B cell (primary cell): ENCODE results near the gene DGCR6. TPM values are rescaled to one million over a fixed set of nuclear protein-coding genes. Genes with fewer than 3 reads are reported as not detected.
"Not testable (repeated sequence)": the region's sequence is repeated elsewhere in the genome, so short reads cannot be mapped to it uniquely, and the experiment has no call there.

Source experiments
- ATAC-seq: fragments of 200-7000 bp; cut with Tn5 transposase; one replicate; pipeline ENCODE4 v1.10.0; 2021; ENCODE audit warnings: low read depth, mild to moderate bottlenecking, moderate number of reproducible peaks, moderate library complexity
- CTCF ChIA-PET: fragments of 350-600 bp; sonication (Branson Sonifier 250); formaldehyde crosslinking; loops from one replicate; lab custom pipeline; 2021; ENCODE audit warnings: antibody characterized with exemption, inconsistent platforms; lab: Charles Lee
- POLR2A ChIA-PET: fragments of 350-600 bp; sonication (Branson Sonifier 250); formaldehyde crosslinking; loops from one replicate; lab custom pipeline; 2021; ENCODE audit warnings: antibody characterized with exemption; lab: Charles Lee
- DNase-seq: peaks from one replicate; pipeline ENCODE4 v3.0.0; 2013
- H2AFZ ChIP-seq: 2 replicates; pipeline ENCODE4 v1.6.1; 2012; ENCODE audit warnings: mild to moderate bottlenecking, low read depth, low read length; ENCODE audit not compliant: insufficient read depth, poor library complexity, severe bottlenecking
- H3K27ac ChIP-seq, 2 donors: 1 replicate in 1 of 2; 2 replicates in 1 of 2; pipeline ENCODE4 v1.5.1; 2012 to 2013; ENCODE audit warnings: low read length in 2 of 2, mild to moderate bottlenecking in 2 of 2, moderate library complexity in 1 of 2
- H3K27me3 ChIP-seq, 4 experiments: fragments of 200-600 bp in 1 of 4; sonication (generic) in 1 of 4; replicated peaks in 1 of 4; 1 replicate in 2 of 4; 2 replicates in 2 of 4; pipeline versions ENCODE4 v1.6.1 to v1.7.0; 2013 to 2016; ENCODE audit warnings: low read length in 3 of 4, mild to moderate bottlenecking in 2 of 4, mixed read lengths in 1 of 4, moderate library complexity in 1 of 4; ENCODE audit not compliant: insufficient read depth in 4 of 4, control insufficient read depth in 3 of 4; ENCODE audit errors: control extremely low read depth in 1 of 4
- H3K36me3 ChIP-seq, 2 experiments: replicated peaks in 1 of 2; 1 replicate in 1 of 2; 2 replicates in 1 of 2; pipeline versions ENCODE4 v1.6.1 to v1.7.1; 2013; ENCODE audit warnings: low read length in 1 of 2; ENCODE audit not compliant: insufficient read depth in 2 of 2, control insufficient read depth in 1 of 2; ENCODE audit errors: control extremely low read depth in 1 of 2, extremely low read depth in 1 of 2
- H3K4me1 ChIP-seq, 2 donors: fragments of 200-600 bp in 1 of 2; sonication (generic) in 1 of 2; 1 replicate in 1 of 2; 2 replicates in 1 of 2; pipeline versions ENCODE4 v1.5.1 to v1.6.1; 2013 to 2017; ENCODE audit warnings: low read length in 2 of 2; ENCODE audit not compliant: control insufficient read depth in 2 of 2, insufficient read depth in 2 of 2
- H3K4me2 ChIP-seq: replicated peaks from 2 replicates; pipeline ENCODE3; 2012; ENCODE audit warnings: mild to moderate bottlenecking, low read depth, low read length; ENCODE audit not compliant: poor library complexity, severe bottlenecking
- H3K4me3 ChIP-seq, 5 experiments: fragments of 200-600 bp in 1 of 5; sonication (generic) in 1 of 5; 1 replicate in 3 of 5; 2 replicates in 2 of 5; pipeline versions ENCODE4 v1.5.1 to v1.7.0; 2011 to 2016; ENCODE audit warnings: low read length in 4 of 5, mild to moderate bottlenecking in 4 of 5, low read depth in 2 of 5, control low read depth in 1 of 5, moderate library complexity in 1 of 5; ENCODE audit not compliant: insufficient read depth in 1 of 5; ENCODE audit errors: control extremely low read depth in 1 of 5, extremely low read depth in 1 of 5
- H3K79me2 ChIP-seq: fragments of 200-600 bp; sonication (generic); one replicate; pipeline ENCODE4 v1.6.0; 2016; ENCODE audit warnings: low read length; ENCODE audit not compliant: control insufficient read depth, insufficient read depth
- H3K9ac ChIP-seq: fragments of 200-600 bp; sonication (generic); 2 replicates; pipeline ENCODE4 v1.6.1; 2017; ENCODE audit warnings: mild to moderate bottlenecking, low read length, moderate library complexity
- H3K9me3 ChIP-seq, 3 donors: one replicate each; pipeline versions ENCODE4 v1.6.1 to v1.7.1; 2013; ENCODE audit warnings: low read length in 2 of 3; ENCODE audit not compliant: control insufficient read depth in 2 of 3, insufficient read depth in 1 of 3; ENCODE audit errors: control extremely low read depth in 1 of 3
- H4K20me1 ChIP-seq: 2 replicates; pipeline ENCODE4 v1.6.0; 2012; ENCODE audit warnings: mild to moderate bottlenecking, low read length; ENCODE audit not compliant: insufficient read depth, control insufficient read depth, poor library complexity, severe bottlenecking
- H3K27ac Mint-ChIP-seq: one replicate; pipeline ENCODE4 v1.8.0; 2021; ENCODE audit warnings: mixed read lengths
- H3K27me3 Mint-ChIP-seq: one replicate; pipeline ENCODE4 v1.8.0; 2021; ENCODE audit warnings: mixed read lengths
- H3K4me1 Mint-ChIP-seq: one replicate; pipeline ENCODE4 v1.8.0; 2021; ENCODE audit warnings: mixed read lengths
- H3K4me3 Mint-ChIP-seq: one replicate; pipeline ENCODE4 v1.8.0; 2021; ENCODE audit warnings: mixed read lengths
- H3K9me3 Mint-ChIP-seq: one replicate; pipeline ENCODE4 v1.8.0; 2022; ENCODE audit warnings: mixed read lengths; ENCODE audit not compliant: insufficient read depth
- WGBS: methylation state at CpG from one replicate; pipeline ENCODE4 v1.1.5; 2013; ENCODE audit warnings: missing lambda C conversion rate; ENCODE audit not compliant: insufficient coverage; 5-methylcytosine and 5-hydroxymethylcytosine counted together
- intact Hi-C: fragments of 100-400 bp; cut with micrococcal nuclease; formaldehyde crosslinking; loops from one replicate; pipeline ENCODE4 v1.10.0; 2022
- polyA plus RNA-seq: library from polyadenylated mRNA; depleted of rRNA; stranded (reverse); fragments of >200 nt; gene quantifications from 2 replicates; pipeline ENCODE4 v1.2.3, GENCODE V29; 2012
- total RNA-seq, 2 donors: library from RNA; stranded (reverse); fragments of 120-200 nt in 1 of 2; gene quantifications; 1 replicate in 1 of 2; 2 replicates in 1 of 2; pipeline versions ENCODE4 v1.2.3 to v1.2.4, GENCODE V29; 2013 to 2022

DGCR6 gene
- total and polyA plus RNA-seq, 2 donors (not counting 1 experiment from before 2014, with no cell fraction given) = 1.8 to 2.5 TPM

DNA sequence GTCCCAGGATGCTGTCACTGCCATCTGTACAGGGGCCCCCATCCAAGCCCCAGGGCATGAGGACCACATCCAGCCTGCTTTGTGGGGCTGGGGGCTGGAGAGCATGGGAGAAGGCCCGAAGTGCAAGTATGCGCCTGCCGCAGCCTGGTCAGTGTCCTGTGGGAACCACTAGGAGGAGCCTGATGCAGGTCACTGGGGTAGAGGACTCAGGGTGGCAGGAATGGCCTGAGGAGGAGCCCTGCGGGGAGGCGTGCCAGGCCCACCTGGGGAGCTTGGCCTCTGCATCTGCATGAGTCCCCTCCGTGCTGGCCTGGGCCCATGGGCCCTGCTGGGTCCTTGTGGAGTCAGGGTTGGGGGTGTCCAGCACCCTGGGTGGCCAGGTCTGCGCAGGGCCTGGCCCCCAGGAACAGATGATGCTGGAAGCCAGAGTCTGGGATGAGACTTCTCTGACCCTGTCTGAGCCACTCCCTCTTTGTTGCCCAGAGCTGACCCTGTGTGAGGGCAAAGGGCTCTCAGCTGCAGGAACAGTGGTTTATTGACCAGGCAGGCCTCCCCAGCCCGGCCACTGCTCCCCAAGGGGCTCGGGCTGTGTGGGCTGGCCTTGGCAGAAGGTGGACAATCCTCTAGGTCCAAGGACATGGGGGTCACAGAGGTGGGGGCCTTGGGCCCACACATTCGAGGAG, 6.3 kb downstream of the DGCR6 start:
- no CpG with 5 or more reads among the region's 10 CpGs for WGBS
- POLR2A ChIA-PET = not testable (repeated sequence)

DNA sequence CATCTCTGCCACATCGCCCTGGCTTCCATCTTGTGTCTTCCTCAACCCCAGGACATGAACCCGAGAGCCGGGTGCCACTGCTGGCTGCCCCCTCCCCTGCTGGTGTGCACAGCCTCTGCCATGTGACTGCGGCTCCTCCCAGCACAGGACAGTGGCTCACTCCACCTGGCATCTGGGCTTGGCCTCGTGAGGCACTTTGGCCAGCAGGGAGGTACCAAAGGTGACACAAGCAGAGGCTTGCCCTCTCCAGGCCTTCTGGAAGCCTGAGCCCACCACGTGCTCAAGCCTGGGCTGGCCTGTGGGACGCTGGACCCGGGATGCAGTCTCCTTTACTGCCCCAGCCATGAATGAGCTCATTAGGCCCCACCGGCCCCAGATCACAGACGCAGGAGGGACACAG, 8.4 kb downstream of the DGCR6 start:
- H3K9ac ChIP-seq, ATAC-seq, H3K4me1 Mint-ChIP-seq, DNase-seq, H3K4me2 ChIP-seq, H3K27ac Mint-ChIP-seq, H2AFZ ChIP-seq, H3K9me3 ChIP-seq, H3K27me3 Mint-ChIP-seq, H3K9me3 Mint-ChIP-seq, H3K27me3 ChIP-seq, H3K36me3 ChIP-seq, CTCF ChIA-PET, H3K79me2 ChIP-seq, H3K4me1 ChIP-seq, intact Hi-C loops, H4K20me1 ChIP-seq, H3K4me3 Mint-ChIP-seq, H3K27ac ChIP-seq, H3K4me3 ChIP-seq, POLR2A ChIA-PET: not testable (repeated sequence)
- no CpG with 5 or more reads among the region's 10 CpGs for WGBS

More for the DNA sequence above, 6.3 kb downstream of the DGCR6 start:
- ATAC-seq, H2AFZ ChIP-seq, CTCF ChIA-PET, H3K4me3 Mint-ChIP-seq, H3K27ac Mint-ChIP-seq, H3K4me2 ChIP-seq, H3K4me1 Mint-ChIP-seq, H3K27me3 ChIP-seq, H3K4me1 ChIP-seq, DNase-seq, H3K27ac ChIP-seq, intact Hi-C loops, H3K9ac ChIP-seq, H3K27me3 Mint-ChIP-seq, H3K9me3 Mint-ChIP-seq, H3K9me3 ChIP-seq, H3K36me3 ChIP-seq, H3K4me3 ChIP-seq, H4K20me1 ChIP-seq, H3K79me2 ChIP-seq: not testable (repeated sequence)

DNA sequence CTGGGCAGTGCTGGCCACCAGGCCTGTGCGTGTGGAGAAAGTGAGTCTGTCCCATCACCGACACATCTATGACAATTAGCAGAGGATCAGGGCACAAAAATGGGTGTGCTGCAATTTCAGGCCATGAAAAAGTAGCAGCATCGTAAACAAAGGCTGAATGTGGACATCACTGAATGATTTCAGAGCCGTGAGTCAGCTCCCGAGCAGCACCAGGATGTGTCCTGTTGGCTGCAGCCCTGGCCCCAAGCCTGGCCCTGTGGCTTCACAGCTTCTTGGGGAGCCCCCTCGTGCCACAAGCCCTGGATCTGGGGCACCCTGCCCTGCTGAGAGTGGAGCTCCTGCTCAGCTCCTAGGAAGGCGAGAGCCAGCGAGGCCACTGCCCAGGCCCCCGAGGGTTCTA, 9.4 kb downstream of the DGCR6 start:
- ATAC-seq, H3K4me3 Mint-ChIP-seq, H3K79me2 ChIP-seq, H3K27ac Mint-ChIP-seq, POLR2A ChIA-PET, CTCF ChIA-PET, intact Hi-C loops, H3K4me3 ChIP-seq, DNase-seq, H3K27ac ChIP-seq, H3K4me1 Mint-ChIP-seq, H3K36me3 ChIP-seq, H3K9ac ChIP-seq, H2AFZ ChIP-seq, H3K9me3 ChIP-seq, H3K27me3 Mint-ChIP-seq, H4K20me1 ChIP-seq, H3K9me3 Mint-ChIP-seq, H3K4me2 ChIP-seq, H3K4me1 ChIP-seq, H3K27me3 ChIP-seq: not testable (repeated sequence)
- no CpG with 5 or more reads among the region's 9 CpGs for WGBS

DNA sequence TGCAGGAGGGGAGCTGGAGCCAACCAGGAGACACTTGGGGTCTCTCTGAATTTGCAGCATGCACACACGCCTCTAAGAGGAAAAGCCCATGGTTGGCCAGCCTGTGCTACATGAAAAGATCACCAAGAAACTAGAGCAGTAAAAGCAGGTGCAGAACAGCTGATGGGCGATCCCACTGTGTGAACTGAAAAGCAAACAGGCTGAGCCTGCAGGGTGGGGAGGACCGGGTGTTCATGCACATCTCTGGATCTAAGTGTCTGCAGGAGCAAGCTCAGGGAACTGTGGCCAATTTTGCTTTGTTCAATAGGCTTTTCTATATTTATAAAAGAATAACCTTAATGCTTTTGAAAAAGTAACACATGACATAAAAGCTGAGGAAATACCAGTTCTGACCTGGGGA, 11.7 kb downstream of the DGCR6 start:
- H3K4me3 ChIP-seq, H3K9me3 Mint-ChIP-seq, CTCF ChIA-PET, H2AFZ ChIP-seq, H3K27me3 ChIP-seq, H3K27ac Mint-ChIP-seq, DNase-seq, H3K9ac ChIP-seq, H4K20me1 ChIP-seq, intact Hi-C loops, POLR2A ChIA-PET, H3K27ac ChIP-seq, H3K9me3 ChIP-seq, H3K4me3 Mint-ChIP-seq, H3K36me3 ChIP-seq, H3K4me2 ChIP-seq, H3K4me1 ChIP-seq, H3K27me3 Mint-ChIP-seq, H3K4me1 Mint-ChIP-seq, H3K79me2 ChIP-seq, ATAC-seq: not testable (repeated sequence)
- WGBS = no CpG with 5 or more reads among the region's 3 CpGs
